ENCODE measurements around the gene TCF19.
"Not testable (repeated sequence)": the region's sequence is repeated elsewhere in the genome, so short reads cannot be mapped to it uniquely, and the experiment has no call there.

TCF19 gene

DNA sequence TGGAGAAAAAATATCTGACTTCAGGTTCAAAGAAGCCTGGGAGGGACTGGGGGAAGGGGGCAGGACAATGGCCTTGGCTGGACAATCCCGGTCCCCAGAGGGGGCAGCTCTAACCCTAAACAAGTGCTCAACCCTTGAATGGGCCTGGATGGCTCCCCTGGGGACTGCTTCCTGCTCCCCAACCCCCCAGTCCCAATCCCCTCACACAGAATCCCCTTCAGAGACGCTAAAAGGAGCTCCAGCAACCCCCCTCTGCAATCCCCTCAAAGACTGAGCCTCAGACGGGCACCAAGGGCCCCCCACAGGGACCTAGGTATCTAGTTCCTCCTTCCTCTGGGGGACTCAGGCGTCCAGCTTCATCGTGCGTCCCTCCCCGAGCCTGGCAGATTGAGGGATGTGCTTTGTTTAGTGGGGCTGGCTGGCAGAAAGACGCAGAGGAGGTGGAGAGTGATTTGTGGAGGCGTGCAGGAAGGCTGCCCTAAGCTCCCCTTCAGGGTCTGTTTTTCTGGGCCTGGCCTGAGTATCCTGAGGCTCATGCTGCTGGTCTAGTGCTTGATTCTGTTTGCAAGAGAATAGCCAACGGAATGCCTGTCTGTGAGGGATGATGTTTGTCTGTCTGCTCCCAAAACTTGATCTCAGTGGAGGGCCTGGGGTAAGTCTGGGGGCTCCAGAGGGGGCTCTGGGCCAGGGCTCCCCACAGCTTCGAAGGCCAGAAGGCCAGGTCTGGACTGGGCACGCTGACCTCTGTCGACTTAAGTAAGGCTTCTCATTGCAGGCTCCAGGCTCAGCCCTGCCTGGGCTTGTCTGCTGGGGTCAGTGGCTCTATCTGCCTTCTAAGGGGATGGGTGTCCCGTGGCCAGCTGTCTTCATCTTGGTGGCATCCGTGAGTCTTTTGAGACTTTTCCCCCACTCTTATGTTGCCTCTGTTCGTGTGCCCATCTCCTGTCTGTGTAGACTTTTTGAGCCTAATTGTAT lies 13.8 kb downstream of the TCF19 start:
- Histone ChIP-seq H3K4me1 (ENCODE audit: control insufficient read depth, insufficient read depth, low read length) (peaks cover 2% of the 10 kb centered on the region), H3K27ac (ENCODE audit: low read length) (no peak overlapping the region), H3K9me3 (ENCODE audit: control insufficient read depth in 2 of 2, low read length in 2 of 2) (no peaks in the 10 kb centered on the region), H3K4me3 (ENCODE audit: low read length in 2 of 2) (no peak overlapping the region), H3K36me3 (ENCODE audit: control insufficient read depth in 2 of 2, insufficient read depth in 2 of 2, low read length in 2 of 2) (no peaks in the 10 kb centered on the region), H3K27me3 (ENCODE audit: control insufficient read depth in 1 of 2, insufficient read depth in 2 of 2, low read length in 2 of 2) (no peaks in the 10 kb centered on the region), H3K9ac (ENCODE audit: low read length in 2 of 2) (no peak overlapping the region)

- Histone ChIP-seq H3K4me3 (ENCODE audit: low read length in 2 of 2) (no peak overlapping the region), H3K27ac (ENCODE audit: low read length) (no peak overlapping the region)
Measured at GRCh38 chr6:31172973-31173384, 14.6 kb downstream of the TCF19 start.

GRCh38 chr6:31173406-31173805 lies 15.0 kb downstream of the TCF19 start:
- Histone ChIP-seq H3K9ac (ENCODE audit: low read length in 2 of 2) (no peak overlapping the region), H3K27me3 (ENCODE audit: control insufficient read depth in 1 of 2, insufficient read depth in 2 of 2, low read length in 2 of 2) (no peaks in the 10 kb centered on the region), H3K27ac (ENCODE audit: low read length) (no peak overlapping the region), H3K4me1 (ENCODE audit: control insufficient read depth, insufficient read depth, low read length) (peaks cover 2% of the 10 kb centered on the region), H3K36me3 (ENCODE audit: control insufficient read depth in 2 of 2, insufficient read depth in 2 of 2, low read length in 2 of 2) (no peaks in the 10 kb centered on the region), H3K4me3 (ENCODE audit: low read length in 2 of 2) (no peak overlapping the region), H3K9me3 (ENCODE audit: control insufficient read depth in 2 of 2, low read length in 2 of 2) (no peaks in the 10 kb centered on the region)

More at GRCh38 chr6:31172973-31173384, 14.6 kb downstream of the TCF19 start:
- no peaks in the 10 kb centered on the region for H3K27me3 ChIP-seq (ENCODE audit: control insufficient read depth in 1 of 2, insufficient read depth in 2 of 2, low read length in 2 of 2)
- H3K36me3 ChIP-seq (ENCODE audit: control insufficient read depth in 2 of 2, insufficient read depth in 2 of 2, low read length in 2 of 2), result no peaks in the 10 kb centered on the region
- H3K9me3 ChIP-seq (ENCODE audit: control insufficient read depth in 2 of 2, low read length in 2 of 2), result no peaks in the 10 kb centered on the region
- H3K9ac ChIP-seq (ENCODE audit: low read length in 2 of 2), result no peak overlapping the region
- peaks cover 2% of the 10 kb centered on the region for H3K4me1 ChIP-seq (ENCODE audit: control insufficient read depth, insufficient read depth, low read length)

DNA sequence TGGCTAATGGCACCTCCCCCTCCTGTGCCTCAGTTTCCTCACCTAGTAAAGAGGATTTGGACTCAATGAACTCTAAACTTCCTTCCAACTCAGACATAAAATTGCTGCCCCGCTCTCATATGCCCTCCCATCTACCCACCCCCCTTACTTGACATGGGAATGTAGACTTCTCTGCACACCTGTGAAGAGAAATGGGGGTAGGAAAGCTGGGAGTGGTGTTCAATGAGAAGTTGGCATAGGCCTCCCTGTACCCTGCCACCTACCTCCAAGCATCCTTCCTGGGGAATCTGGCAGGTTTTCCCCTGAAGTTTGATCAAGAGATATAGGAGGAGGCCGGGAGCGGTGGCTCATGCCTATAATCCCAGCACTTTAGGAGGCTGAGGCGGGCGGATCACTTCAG lies 16.0 kb downstream of the TCF19 start:
- no peak overlapping the region for H3K27ac ChIP-seq (ENCODE audit: low read length)
- no peak overlapping the region for H3K9ac ChIP-seq (ENCODE audit: low read length in 2 of 2)
- peaks cover 2% of the 10 kb centered on the region for H3K4me1 ChIP-seq (ENCODE audit: control insufficient read depth, insufficient read depth, low read length)
- H3K36me3 ChIP-seq (ENCODE audit: control insufficient read depth in 2 of 2, insufficient read depth in 2 of 2, low read length in 2 of 2), result no peaks in the 10 kb centered on the region
- H3K9me3 ChIP-seq (ENCODE audit: control insufficient read depth in 2 of 2, low read length in 2 of 2), result no peaks in the 10 kb centered on the region
- no peaks in the 10 kb centered on the region for H3K27me3 ChIP-seq (ENCODE audit: control insufficient read depth in 1 of 2, insufficient read depth in 2 of 2, low read length in 2 of 2)
- H3K4me3 ChIP-seq (ENCODE audit: low read length in 2 of 2), result no peak overlapping the region

GRCh38 chr6:31175971-31176370 lies 17.6 kb downstream of the TCF19 start:
- peaks cover 6% of the 10 kb centered on the region for H3K4me1 ChIP-seq (ENCODE audit: control insufficient read depth, insufficient read depth, low read length)
- no peaks in the 10 kb centered on the region for H3K9me3 ChIP-seq (ENCODE audit: control insufficient read depth in 2 of 2, low read length in 2 of 2)
- no peak overlapping the region for H3K4me3 ChIP-seq (ENCODE audit: low read length in 2 of 2)
- H3K27me3 ChIP-seq (ENCODE audit: control insufficient read depth in 1 of 2, insufficient read depth in 2 of 2, low read length in 2 of 2), result no peaks in the 10 kb centered on the region
- no peaks in the 10 kb centered on the region for H3K36me3 ChIP-seq (ENCODE audit: control insufficient read depth in 2 of 2, insufficient read depth in 2 of 2, low read length in 2 of 2)
- H3K9ac ChIP-seq (ENCODE audit: low read length in 2 of 2), result no peak overlapping the region
- H3K27ac ChIP-seq (ENCODE audit: low read length), result no peak overlapping the region

- Histone ChIP-seq H3K4me1 (ENCODE audit: control insufficient read depth, insufficient read depth, low read length) (peaks cover 6% of the 10 kb centered on the region), H3K36me3 (ENCODE audit: control insufficient read depth in 2 of 2, insufficient read depth in 2 of 2, low read length in 2 of 2) (no peaks in the 10 kb centered on the region), H3K9ac (ENCODE audit: low read length in 2 of 2) (no peak overlapping the region), H3K9me3 (ENCODE audit: control insufficient read depth in 2 of 2, low read length in 2 of 2) (no peaks in the 10 kb centered on the region), H3K4me3 (ENCODE audit: low read length in 2 of 2) (no peak overlapping the region), H3K27me3 (ENCODE audit: control insufficient read depth in 1 of 2, insufficient read depth in 2 of 2, low read length in 2 of 2) (no peaks in the 10 kb centered on the region), H3K27ac (ENCODE audit: low read length) (no peak overlapping the region)
Measured at GRCh38 chr6:31178143-31179041, 20.0 kb downstream of the TCF19 start.

DNA sequence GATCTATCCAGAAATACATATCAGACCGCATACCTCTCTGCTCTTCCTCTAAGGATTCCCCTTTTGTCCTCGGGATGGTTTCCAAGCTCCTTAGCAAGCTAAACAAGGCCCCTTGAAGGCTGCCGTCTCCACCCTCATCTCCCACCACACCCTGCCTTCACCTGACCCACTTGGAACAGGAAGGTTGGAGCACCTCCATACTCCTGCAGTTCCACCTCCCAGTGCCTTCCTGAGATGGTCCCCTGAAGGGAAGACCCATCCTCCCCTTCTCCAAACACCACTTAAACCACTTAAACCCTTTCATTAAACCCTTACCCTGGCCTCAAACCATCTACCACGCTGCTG lies 20.6 kb downstream of the TCF19 start:
- H3K9ac ChIP-seq (ENCODE audit: low read length in 2 of 2), result no peak overlapping the region
- H3K4me3 ChIP-seq (ENCODE audit: low read length in 2 of 2), result no peak overlapping the region
- no peaks in the 10 kb centered on the region for H3K9me3 ChIP-seq (ENCODE audit: control insufficient read depth in 2 of 2, low read length in 2 of 2)
- no peak overlapping the region for H3K27ac ChIP-seq (ENCODE audit: low read length)
- no peaks in the 10 kb centered on the region for H3K36me3 ChIP-seq (ENCODE audit: control insufficient read depth in 2 of 2, insufficient read depth in 2 of 2, low read length in 2 of 2)
- no peaks in the 10 kb centered on the region for H3K27me3 ChIP-seq (ENCODE audit: control insufficient read depth in 1 of 2, insufficient read depth in 2 of 2, low read length in 2 of 2)
- H3K4me1 ChIP-seq (ENCODE audit: control insufficient read depth, insufficient read depth, low read length), result peaks cover 6% of the 10 kb centered on the region

GRCh38 chr6:31179896-31180295 lies 21.5 kb downstream of the TCF19 start:
- Histone ChIP-seq H3K27me3 (ENCODE audit: control insufficient read depth in 1 of 2, insufficient read depth in 2 of 2, low read length in 2 of 2) (no peaks in the 10 kb centered on the region), H3K36me3 (ENCODE audit: control insufficient read depth in 2 of 2, insufficient read depth in 2 of 2, low read length in 2 of 2) (no peaks in the 10 kb centered on the region), H3K4me1 (ENCODE audit: control insufficient read depth, insufficient read depth, low read length) (peaks cover 6% of the 10 kb centered on the region), H3K9ac (ENCODE audit: low read length in 2 of 2) (peak overlapping the region; percentile 55 to 80), H3K4me3 (ENCODE audit: low read length in 2 of 2) (peak overlapping the region; percentile 60 to 73), H3K9me3 (ENCODE audit: control insufficient read depth in 2 of 2, low read length in 2 of 2) (no peaks in the 10 kb centered on the region), H3K27ac (ENCODE audit: low read length) (no peak overlapping the region)

DNA sequence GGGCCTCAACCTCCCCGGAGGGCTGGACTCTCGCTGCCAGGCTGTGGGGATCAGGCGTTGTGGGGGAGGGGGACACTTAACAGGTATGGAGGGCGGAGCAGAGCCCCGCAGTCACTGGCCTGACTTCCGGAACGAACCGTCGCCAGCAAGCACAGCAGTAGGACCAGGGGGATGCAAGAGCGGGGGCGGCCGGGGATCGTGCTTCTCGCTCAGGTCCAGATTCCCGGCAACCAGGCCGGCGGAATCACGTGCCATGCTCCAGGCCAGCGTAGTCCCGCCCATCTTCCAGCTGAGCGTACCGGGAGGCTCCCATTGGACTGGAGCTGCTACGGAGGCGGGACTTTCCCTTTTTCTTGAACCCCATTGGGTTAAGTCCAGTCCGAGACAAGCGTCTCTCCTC lies 22.1 kb downstream of the TCF19 start:
- H3K4me3 ChIP-seq (ENCODE audit: low read length in 2 of 2), result peak overlapping the region; percentile 60 to 73
- H3K9me3 ChIP-seq (ENCODE audit: control insufficient read depth in 2 of 2, low read length in 2 of 2), result no peaks in the 10 kb centered on the region
- H3K36me3 ChIP-seq (ENCODE audit: control insufficient read depth in 2 of 2, insufficient read depth in 2 of 2, low read length in 2 of 2), result no peaks in the 10 kb centered on the region
- no peaks in the 10 kb centered on the region for H3K27me3 ChIP-seq (ENCODE audit: control insufficient read depth in 1 of 2, insufficient read depth in 2 of 2, low read length in 2 of 2)
- peak overlapping the region; percentile 55 to 80 for H3K9ac ChIP-seq (ENCODE audit: low read length in 2 of 2)
- no peak overlapping the region for H3K27ac ChIP-seq (ENCODE audit: low read length)
- H3K4me1 ChIP-seq (ENCODE audit: control insufficient read depth, insufficient read depth, low read length), result peaks cover 6% of the 10 kb centered on the region

- H3K9ac ChIP-seq (ENCODE audit: low read length in 2 of 2); H3K36me3 ChIP-seq (ENCODE audit: control insufficient read depth in 2 of 2, insufficient read depth in 2 of 2, low read length in 2 of 2); H3K9me3 ChIP-seq (ENCODE audit: control insufficient read depth in 2 of 2, low read length in 2 of 2); H3K27ac ChIP-seq (ENCODE audit: low read length); H3K27me3 ChIP-seq (ENCODE audit: control insufficient read depth in 1 of 2, insufficient read depth in 2 of 2, low read length in 2 of 2); H3K4me3 ChIP-seq (ENCODE audit: low read length in 2 of 2); H3K4me1 ChIP-seq (ENCODE audit: control insufficient read depth, insufficient read depth, low read length): not testable (repeated sequence)
Measured at GRCh38 chr6:31183287-31183686, 24.9 kb downstream of the TCF19 start.
